IPS-18a (cell line): ENCODE measurements around the gene ADAMTS19.

Experiments used
- H3K27ac ChIP-seq: one replicate; pipeline ENCODE4 v1.5.1; 2013; ENCODE audit warnings: low read length
- H3K27me3 ChIP-seq: one replicate; pipeline ENCODE4 v1.6.1; 2013; ENCODE audit warnings: mild to moderate bottlenecking, low read length; ENCODE audit not compliant: control insufficient read depth, insufficient read depth
- H3K36me3 ChIP-seq: one replicate; pipeline ENCODE4 v1.6.1; 2013; ENCODE audit warnings: low read depth, low read length; ENCODE audit not compliant: control insufficient read depth
- H3K4me1 ChIP-seq: one replicate; pipeline ENCODE4 v1.6.1; 2013; ENCODE audit warnings: low read depth, low read length; ENCODE audit not compliant: control insufficient read depth
- H3K4me3 ChIP-seq: one replicate; pipeline ENCODE4 v1.5.1; 2013; ENCODE audit warnings: low read length
- H3K9ac ChIP-seq: one replicate; pipeline ENCODE4 v1.6.1; 2013; ENCODE audit warnings: mild to moderate bottlenecking, low read length, moderate library complexity
- H3K9me3 ChIP-seq: one replicate; pipeline ENCODE4 v1.6.1; 2013; ENCODE audit warnings: low read depth, low read length; ENCODE audit not compliant: control insufficient read depth

The ADAMTS19 gene

DNA sequence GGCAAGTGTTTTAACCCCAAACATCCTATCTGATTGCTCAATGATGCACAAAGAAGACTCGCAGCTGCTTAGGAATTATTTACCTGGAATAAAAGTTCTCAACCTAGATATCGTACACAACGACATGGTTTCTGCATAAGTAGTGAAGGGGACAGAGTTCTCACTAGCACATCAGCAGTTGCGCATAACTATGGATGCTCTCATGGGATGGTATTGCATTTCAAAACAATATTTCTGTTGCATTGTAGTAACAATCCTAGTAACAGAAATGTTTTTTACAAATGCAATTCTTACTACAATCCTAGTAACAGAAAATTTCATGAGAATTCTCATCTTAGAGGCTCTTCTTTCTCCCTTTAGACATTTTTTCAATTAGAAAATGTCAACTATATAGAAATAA is 193.3 kb downstream of the ADAMTS19 start:
- Histone ChIP-seq H3K9ac (no peak overlapping the region), H3K9me3 (no peaks in the 10 kb centered on the region), H3K27ac (no peak overlapping the region), H3K36me3 (peaks cover 25% of the 10 kb centered on the region), H3K4me3 (no peak overlapping the region), H3K4me1 (peaks cover 9% of the 10 kb centered on the region), H3K27me3 (no peaks in the 10 kb centered on the region)

GRCh38 chr5:129656952-129657351 is 196.9 kb downstream of the ADAMTS19 start:
- H3K4me3 ChIP-seq: no peak overlapping the region
- no peak overlapping the region for H3K27ac ChIP-seq
- peaks cover 24% of the 10 kb centered on the region for H3K36me3 ChIP-seq

GRCh38 chr5:129658801-129659200 is 198.7 kb downstream of the ADAMTS19 start:
- H3K9ac ChIP-seq: no peak overlapping the region
- H3K4me3 ChIP-seq: no peak overlapping the region
- no peak overlapping the region for H3K27ac ChIP-seq
- H3K9me3 ChIP-seq: no peaks in the 10 kb centered on the region
- H3K4me1 ChIP-seq: peaks cover 9% of the 10 kb centered on the region
- H3K36me3 ChIP-seq: peaks cover 24% of the 10 kb centered on the region
- H3K27me3 ChIP-seq: no peaks in the 10 kb centered on the region

More at GRCh38 chr5:129656952-129657351, 196.9 kb downstream of the ADAMTS19 start:
- peaks cover 9% of the 10 kb centered on the region for H3K4me1 ChIP-seq
- H3K9ac ChIP-seq: no peak overlapping the region
- no peaks in the 10 kb centered on the region for H3K9me3 ChIP-seq
- no peaks in the 10 kb centered on the region for H3K27me3 ChIP-seq

DNA sequence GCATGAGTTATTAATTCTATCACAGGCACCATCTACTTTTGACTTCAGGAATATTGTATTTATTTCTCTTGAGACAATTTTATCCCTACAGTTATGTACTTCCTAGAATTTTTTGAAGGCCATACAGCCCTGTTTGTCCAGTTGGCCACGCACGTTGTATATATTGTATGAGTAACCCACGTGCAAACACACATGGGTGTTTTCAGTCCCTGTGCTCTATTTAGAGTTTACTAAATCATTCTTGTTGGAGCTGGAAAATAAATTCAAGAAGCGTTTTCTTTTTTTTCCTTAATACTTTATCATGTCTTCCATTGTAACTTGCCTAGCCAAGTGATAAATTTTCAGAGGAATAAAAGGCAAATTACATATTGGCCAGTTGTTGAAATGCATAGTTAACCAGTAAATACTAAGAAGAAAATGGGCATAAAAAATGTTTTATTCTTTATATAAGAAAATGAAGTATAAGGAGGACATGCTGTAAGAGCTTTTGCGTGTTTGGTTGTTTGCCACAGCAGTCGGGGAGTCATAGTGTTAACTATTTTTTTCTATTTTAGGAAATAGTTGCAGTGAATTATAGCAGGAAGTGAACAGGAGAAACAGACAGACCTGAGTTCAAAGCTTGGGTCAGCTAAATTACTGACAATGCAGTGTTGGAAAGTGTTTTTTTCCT is 201.4 kb downstream of the ADAMTS19 start:
- no peak overlapping the region for H3K4me3 ChIP-seq
- no peaks in the 10 kb centered on the region for H3K9me3 ChIP-seq
- peaks cover 19% of the 10 kb centered on the region for H3K36me3 ChIP-seq
- H3K4me1 ChIP-seq: peaks cover 6% of the 10 kb centered on the region
- H3K27ac ChIP-seq: no peak overlapping the region
- H3K9ac ChIP-seq: no peak overlapping the region
- no peaks in the 10 kb centered on the region for H3K27me3 ChIP-seq

- no peak overlapping the region for H3K9ac ChIP-seq
- H3K36me3 ChIP-seq: peaks cover 31% of the 10 kb centered on the region
- no peaks in the 10 kb centered on the region for H3K27me3 ChIP-seq
- no peak overlapping the region for H3K4me3 ChIP-seq
- H3K9me3 ChIP-seq: peaks cover 4% of the 10 kb centered on the region
- peaks cover 3% of the 10 kb centered on the region for H3K4me1 ChIP-seq
- H3K27ac ChIP-seq: no peak overlapping the region
Observed at GRCh38 chr5:129664336-129664937, 204.3 kb downstream of the ADAMTS19 start.

- peaks cover 4% of the 10 kb centered on the region for H3K9me3 ChIP-seq
- peaks cover 3% of the 10 kb centered on the region for H3K4me1 ChIP-seq
- no peak overlapping the region for H3K4me3 ChIP-seq
- no peak overlapping the region for H3K27ac ChIP-seq
- peaks cover 24% of the 10 kb centered on the region for H3K36me3 ChIP-seq
- no peaks in the 10 kb centered on the region for H3K27me3 ChIP-seq
- no peak overlapping the region for H3K9ac ChIP-seq
Observed at GRCh38 chr5:129670957-129671500, 210.9 kb downstream of the ADAMTS19 start.

- no peak overlapping the region for H3K4me3 ChIP-seq
- H3K36me3 ChIP-seq: peaks cover 18% of the 10 kb centered on the region
Observed at GRCh38 chr5:129672006-129672405, 211.9 kb downstream of the ADAMTS19 start.

GRCh38 chr5:129679671-129680070 is 219.6 kb downstream of the ADAMTS19 start:
- H3K4me3 ChIP-seq: no peak overlapping the region
- no peak overlapping the region for H3K9ac ChIP-seq
- no peaks in the 10 kb centered on the region for H3K9me3 ChIP-seq

More at GRCh38 chr5:129672006-129672405, 211.9 kb downstream of the ADAMTS19 start:
- Histone ChIP-seq H3K9me3 (peaks cover 4% of the 10 kb centered on the region), H3K27me3 (no peaks in the 10 kb centered on the region), H3K27ac (no peak overlapping the region), H3K9ac (no peak overlapping the region), H3K4me1 (peaks cover 3% of the 10 kb centered on the region)

DNA sequence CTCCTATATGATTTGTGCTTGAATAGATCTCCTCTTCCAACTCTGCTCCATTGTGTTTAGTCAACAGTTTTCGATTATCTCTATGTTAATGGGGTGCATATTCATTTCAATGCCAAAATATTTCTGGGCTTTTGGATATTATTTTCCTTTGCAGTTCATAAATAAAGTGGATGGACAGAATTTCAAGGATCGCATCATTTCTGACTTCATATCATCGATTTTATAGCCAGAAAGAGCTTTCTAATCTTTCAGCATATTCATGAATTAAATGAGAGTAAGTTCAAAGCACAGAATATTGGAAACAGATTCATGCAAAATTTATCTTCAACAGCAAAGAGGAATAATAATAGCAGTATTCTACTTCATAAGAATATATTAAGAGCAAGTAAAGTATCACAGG is 227.8 kb downstream of the ADAMTS19 start:
- Histone ChIP-seq H3K9ac (no peak overlapping the region), H3K36me3 (peaks cover 11% of the 10 kb centered on the region), H3K27ac (no peak overlapping the region), H3K4me1 (no peaks in the 10 kb centered on the region), H3K4me3 (no peak overlapping the region), H3K9me3 (no peaks in the 10 kb centered on the region), H3K27me3 (no peaks in the 10 kb centered on the region)

More at GRCh38 chr5:129679671-129680070, 219.6 kb downstream of the ADAMTS19 start:
- H3K27me3 ChIP-seq: no peaks in the 10 kb centered on the region
- no peaks in the 10 kb centered on the region for H3K4me1 ChIP-seq
- H3K27ac ChIP-seq: no peak overlapping the region
- H3K36me3 ChIP-seq: peaks cover 19% of the 10 kb centered on the region

GRCh38 chr5:129689045-129689444 is 228.9 kb downstream of the ADAMTS19 start:
- Histone ChIP-seq H3K9ac (no peak overlapping the region), H3K4me1 (no peaks in the 10 kb centered on the region), H3K4me3 (no peak overlapping the region), H3K27me3 (no peaks in the 10 kb centered on the region), H3K9me3 (no peaks in the 10 kb centered on the region), H3K27ac (no peak overlapping the region), H3K36me3 (peaks cover 7% of the 10 kb centered on the region)

- H3K9ac ChIP-seq: no peak overlapping the region
- no peaks in the 10 kb centered on the region for H3K27me3 ChIP-seq
- H3K27ac ChIP-seq: no peak overlapping the region
- no peak overlapping the region for H3K4me3 ChIP-seq
- no peaks in the 10 kb centered on the region for H3K4me1 ChIP-seq
- no peaks in the 10 kb centered on the region for H3K9me3 ChIP-seq
- peaks cover 14% of the 10 kb centered on the region for H3K36me3 ChIP-seq
Observed at GRCh38 chr5:129691220-129691619, 231.1 kb downstream of the ADAMTS19 start.

DNA sequence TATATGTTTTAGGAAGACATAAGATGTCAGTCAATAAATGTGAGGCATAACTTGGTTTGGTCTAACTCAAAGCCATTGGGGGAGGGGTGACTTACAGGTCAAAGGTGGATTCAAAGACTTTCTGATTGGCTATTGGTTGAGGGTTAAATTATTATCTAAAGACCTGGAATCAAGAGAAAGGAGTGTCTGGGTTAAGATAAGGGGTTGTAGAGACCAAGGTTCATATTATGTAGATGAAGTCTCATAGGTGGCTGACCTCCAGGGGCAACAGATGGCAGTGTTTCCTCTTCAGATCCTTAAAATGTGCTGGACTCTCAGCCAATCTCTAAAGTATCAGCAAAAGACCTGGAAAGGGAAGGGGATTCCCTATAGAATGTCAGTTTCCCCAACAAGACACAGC is 236.5 kb downstream of the ADAMTS19 start:
- no peak overlapping the region for H3K27ac ChIP-seq
- H3K4me1 ChIP-seq: no peaks in the 10 kb centered on the region
- no peaks in the 10 kb centered on the region for H3K27me3 ChIP-seq
- no peak overlapping the region for H3K9ac ChIP-seq
- peaks cover 18% of the 10 kb centered on the region for H3K36me3 ChIP-seq
- H3K9me3 ChIP-seq: no peaks in the 10 kb centered on the region
- H3K4me3 ChIP-seq: no peak overlapping the region
